Parathyroid adenoma (tissue), 2 donors: Measurements from ENCODE around the gene TYROBP.
A peak's percentile ranks its signal among the peaks of the same experiment; 100 is the strongest.

Source experiments
- H2AFZ ChIP-seq: fragments of 300-600 bp; sonication (generic); one replicate; pipeline ENCODE4 v1.7.0; 2017; ENCODE audit warnings: antibody characterized with exemption, mild to moderate bottlenecking
- H3K27ac ChIP-seq: fragments of 300-600 bp; sonication (generic); one replicate; pipeline ENCODE4 v1.7.0; 2017
- H3K27me3 ChIP-seq: fragments of 300-600 bp; sonication (generic); one replicate; pipeline ENCODE4 v1.7.0; 2017; ENCODE audit warnings: low read length; ENCODE audit not compliant: control insufficient read depth, insufficient read depth
- H3K36me3 ChIP-seq: fragments of 300-600 bp; sonication (generic); one replicate; pipeline ENCODE4 v1.7.0; 2017; ENCODE audit warnings: low read length; ENCODE audit not compliant: control insufficient read depth, insufficient read depth
- H3K4me1 ChIP-seq: fragments of 300-600 bp; sonication (generic); one replicate; pipeline ENCODE4 v1.7.0; 2017; ENCODE audit warnings: control low read depth
- H3K4me2 ChIP-seq: fragments of 300-600 bp; sonication (generic); one replicate; pipeline ENCODE4 v1.7.0; 2017; ENCODE audit warnings: low read length
- H3K4me3 ChIP-seq: fragments of 300-600 bp; sonication (generic); one replicate; pipeline ENCODE4 v1.7.0; 2017; ENCODE audit warnings: low read depth, low read length
- H3K79me2 ChIP-seq: fragments of 300-600 bp; sonication (generic); one replicate; pipeline ENCODE4 v1.7.0; 2017; ENCODE audit warnings: control low read depth
- H3K9ac ChIP-seq: fragments of 300-600 bp; sonication (generic); one replicate; pipeline ENCODE4 v1.7.0; 2017; ENCODE audit warnings: mild to moderate bottlenecking
- H3K9me3 ChIP-seq: fragments of 300-600 bp; sonication (generic); one replicate; pipeline ENCODE4 v1.7.0; 2017; ENCODE audit warnings: low read length; ENCODE audit not compliant: control insufficient read depth
- TF ChIP-seq, protein P1 (sequence below): fragments of 300-600 bp; sonication (generic); IDR thresholded peaks from one replicate; pipeline ENCODE4 v1.7.0; 2017; ENCODE audit warnings: antibody characterized with exemption, mild to moderate bottlenecking
- donor health status: primary hyperparathyroidism.

The TYROBP gene

DNA sequence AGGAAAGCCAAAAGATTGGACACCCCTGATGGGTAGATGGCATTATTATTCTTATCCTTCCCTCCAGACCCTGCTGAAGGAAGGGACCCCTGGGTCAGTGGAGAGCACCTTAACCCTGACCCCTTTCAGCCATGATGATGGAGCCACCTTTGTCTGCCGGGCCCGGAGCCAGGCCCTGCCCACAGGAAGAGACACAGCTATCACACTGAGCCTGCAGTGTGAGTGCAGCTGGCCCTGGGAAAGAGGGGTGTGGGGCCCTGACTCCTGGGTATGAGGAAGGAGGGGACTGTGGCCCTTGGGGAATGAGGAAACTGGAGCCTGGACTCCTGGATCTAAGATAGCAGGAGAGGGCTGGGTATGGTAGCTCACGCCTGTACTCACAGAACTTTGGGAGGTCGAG lies 48.7 kb downstream of the TYROBP start:
- Histone ChIP-seq H3K9ac (no peak overlapping the region), H3K36me3 (no peaks in the 10 kb centered on the region), H3K79me2 (no peaks in the 10 kb centered on the region), H3K9me3 (no peaks in the 10 kb centered on the region), H3K27me3 (no peaks in the 10 kb centered on the region), H2AFZ (no peak overlapping the region), H3K27ac (no peak overlapping the region), H3K4me2 (no peak overlapping the region), H3K4me3 (no peak overlapping the region), H3K4me1 (peaks cover 4% of the 10 kb centered on the region)
- TF ChIP-seq, protein P1, sequence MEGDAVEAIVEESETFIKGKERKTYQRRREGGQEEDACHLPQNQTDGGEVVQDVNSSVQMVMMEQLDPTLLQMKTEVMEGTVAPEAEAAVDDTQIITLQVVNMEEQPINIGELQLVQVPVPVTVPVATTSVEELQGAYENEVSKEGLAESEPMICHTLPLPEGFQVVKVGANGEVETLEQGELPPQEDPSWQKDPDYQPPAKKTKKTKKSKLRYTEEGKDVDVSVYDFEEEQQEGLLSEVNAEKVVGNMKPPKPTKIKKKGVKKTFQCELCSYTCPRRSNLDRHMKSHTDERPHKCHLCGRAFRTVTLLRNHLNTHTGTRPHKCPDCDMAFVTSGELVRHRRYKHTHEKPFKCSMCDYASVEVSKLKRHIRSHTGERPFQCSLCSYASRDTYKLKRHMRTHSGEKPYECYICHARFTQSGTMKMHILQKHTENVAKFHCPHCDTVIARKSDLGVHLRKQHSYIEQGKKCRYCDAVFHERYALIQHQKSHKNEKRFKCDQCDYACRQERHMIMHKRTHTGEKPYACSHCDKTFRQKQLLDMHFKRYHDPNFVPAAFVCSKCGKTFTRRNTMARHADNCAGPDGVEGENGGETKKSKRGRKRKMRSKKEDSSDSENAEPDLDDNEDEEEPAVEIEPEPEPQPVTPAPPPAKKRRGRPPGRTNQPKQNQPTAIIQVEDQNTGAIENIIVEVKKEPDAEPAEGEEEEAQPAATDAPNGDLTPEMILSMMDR, result no peak

DNA sequence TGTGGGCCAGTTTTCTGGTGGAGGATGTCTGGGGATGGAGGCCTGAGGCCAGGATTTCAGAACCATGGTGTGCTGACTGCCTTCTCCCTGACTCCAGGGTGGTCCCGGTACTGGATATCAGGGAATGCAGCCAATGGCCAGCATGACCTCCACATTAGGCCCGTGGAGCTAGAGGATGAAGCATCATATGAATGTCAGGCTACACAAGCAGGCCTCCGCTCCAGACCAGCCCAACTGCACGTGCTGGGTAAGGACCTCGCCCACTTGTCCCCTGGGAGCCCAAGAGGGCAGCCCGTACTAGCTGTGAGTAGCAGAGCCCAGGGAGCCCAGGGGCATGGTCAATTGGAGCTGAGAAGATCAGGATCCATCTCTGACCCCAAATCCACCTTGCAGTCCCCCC lies 49.8 kb downstream of the TYROBP start:
- Histone ChIP-seq H2AFZ (no peak overlapping the region), H3K4me1 (peaks cover 6% of the 10 kb centered on the region), H3K27me3 (no peaks in the 10 kb centered on the region), H3K4me2 (no peak overlapping the region), H3K4me3 (no peak overlapping the region), H3K27ac (no peak overlapping the region), H3K36me3 (no peaks in the 10 kb centered on the region), H3K9ac (no peak overlapping the region), H3K79me2 (no peaks in the 10 kb centered on the region), H3K9me3 (no peaks in the 10 kb centered on the region)
- TF ChIP-seq, protein P1, result no peak

DNA sequence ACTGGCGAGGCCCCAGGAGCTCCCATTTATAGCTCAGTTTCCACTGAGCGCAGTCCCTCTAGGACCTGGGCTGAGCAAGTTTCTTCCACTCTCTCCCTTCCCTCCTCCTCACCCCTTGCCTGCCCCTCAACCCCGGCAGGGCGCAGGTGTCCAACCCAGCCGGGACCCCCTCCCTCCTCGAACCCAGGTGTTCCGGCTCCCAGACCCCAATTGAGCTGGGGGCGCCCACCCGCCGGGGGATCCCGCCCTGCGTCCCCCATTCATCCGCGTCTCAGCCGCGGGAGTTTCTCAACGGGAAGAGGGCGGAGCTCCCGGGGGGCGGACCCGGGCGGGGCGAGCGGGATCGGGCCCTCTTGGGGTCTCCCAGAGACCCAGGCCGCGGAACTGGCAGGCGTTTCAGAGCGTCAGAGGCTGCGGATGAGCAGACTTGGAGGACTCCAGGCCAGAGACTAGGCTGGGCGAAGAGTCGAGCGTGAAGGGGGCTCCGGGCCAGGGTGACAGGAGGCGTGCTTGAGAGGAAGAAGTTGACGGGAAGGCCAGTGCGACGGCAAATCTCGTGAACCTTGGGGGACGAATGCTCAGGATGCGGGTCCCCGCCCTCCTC lies 51.4 kb downstream of the TYROBP start, which contains the start of gene KIRREL2:
Gene KIRREL2, plus strand, starts transcription at position 366 of the 604 bp plus-strand sequence. Its CDS starts 209 bp downstream, at position 575.
- Histone ChIP-seq H3K4me1 (peaks cover 22% of the 10 kb centered on the region), H3K27me3 (no peaks in the 10 kb centered on the region), H3K9me3 (no peaks in the 10 kb centered on the region), H2AFZ (peak within 1 kb of the TSS; percentile 91), H3K36me3 (no peaks in the 10 kb centered on the region), H3K79me2 (no peaks in the 10 kb centered on the region), H3K9ac (peak within 1 kb of the TSS; percentile 34), H3K4me2 (peak within 1 kb of the TSS; percentile 87), H3K27ac (peak within 1 kb of the TSS; percentile 31), H3K4me3 (peak within 1 kb of the TSS; percentile 55)
- TF ChIP-seq, protein P1, result no peak
